22Rv1 (cell line): ENCODE results near the gene MEF2C.

Experiments used
- ZFX ChIP-seq: fragments of 450-650 bp; IDR thresholded peaks from 2 replicates; pipeline ENCODE4 v1.6.1; 2017; ENCODE audit warnings: antibody characterized with exemption, borderline replicate concordance
- TF ChIP-seq, protein P1 (sequence below): fragments of 450-650 bp; IDR thresholded peaks from 2 replicates; pipeline ENCODE4 v1.5.1; 2017; ENCODE audit warnings: mild to moderate bottlenecking

DNA sequence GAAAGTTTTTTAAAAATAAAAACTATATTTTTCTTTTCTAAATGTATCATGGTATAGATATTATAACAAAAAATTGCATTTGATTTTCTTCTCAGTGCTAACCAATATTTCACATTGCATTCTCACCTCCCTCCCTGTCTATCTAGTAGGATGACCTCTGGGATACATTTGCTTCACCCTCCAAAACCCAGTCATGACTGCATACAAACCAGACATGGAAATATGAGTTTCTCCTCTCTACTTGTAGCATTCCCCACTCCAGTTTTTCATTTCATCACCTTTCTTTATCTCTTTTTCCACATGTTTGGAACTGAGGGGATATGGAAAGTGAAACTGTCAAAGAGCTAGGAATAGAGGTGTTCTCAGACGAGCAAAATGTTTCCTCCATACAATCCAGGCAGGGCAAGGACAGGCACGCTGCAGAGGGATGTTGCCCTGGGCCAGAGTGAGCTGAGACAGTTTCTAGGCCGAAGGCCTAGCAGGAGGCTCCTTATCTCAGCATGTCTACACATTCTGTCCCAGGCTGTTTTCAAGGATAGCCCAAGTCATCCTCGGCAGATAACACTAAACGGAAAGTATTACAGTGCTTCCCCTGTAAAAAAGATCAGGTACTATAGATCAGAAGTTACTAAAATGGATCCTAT is 46.7 kb downstream of the MEF2C start:
- TF ChIP-seq, protein P1, sequence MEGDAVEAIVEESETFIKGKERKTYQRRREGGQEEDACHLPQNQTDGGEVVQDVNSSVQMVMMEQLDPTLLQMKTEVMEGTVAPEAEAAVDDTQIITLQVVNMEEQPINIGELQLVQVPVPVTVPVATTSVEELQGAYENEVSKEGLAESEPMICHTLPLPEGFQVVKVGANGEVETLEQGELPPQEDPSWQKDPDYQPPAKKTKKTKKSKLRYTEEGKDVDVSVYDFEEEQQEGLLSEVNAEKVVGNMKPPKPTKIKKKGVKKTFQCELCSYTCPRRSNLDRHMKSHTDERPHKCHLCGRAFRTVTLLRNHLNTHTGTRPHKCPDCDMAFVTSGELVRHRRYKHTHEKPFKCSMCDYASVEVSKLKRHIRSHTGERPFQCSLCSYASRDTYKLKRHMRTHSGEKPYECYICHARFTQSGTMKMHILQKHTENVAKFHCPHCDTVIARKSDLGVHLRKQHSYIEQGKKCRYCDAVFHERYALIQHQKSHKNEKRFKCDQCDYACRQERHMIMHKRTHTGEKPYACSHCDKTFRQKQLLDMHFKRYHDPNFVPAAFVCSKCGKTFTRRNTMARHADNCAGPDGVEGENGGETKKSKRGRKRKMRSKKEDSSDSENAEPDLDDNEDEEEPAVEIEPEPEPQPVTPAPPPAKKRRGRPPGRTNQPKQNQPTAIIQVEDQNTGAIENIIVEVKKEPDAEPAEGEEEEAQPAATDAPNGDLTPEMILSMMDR: no peak
- no peak for TF ChIP-seq ZFX
